Measurements from ENCODE around the gene FFAR1.

The FFAR1 gene

GRCh38 chr19:35392742-35393715 is 45.3 kb downstream of the FFAR1 start:
- no peak for DNase-seq (ENCODE audit: low read depth)

GRCh38 chr19:35395382-35396199 is 47.9 kb downstream of the FFAR1 start:
- DNase-seq (ENCODE audit: low read depth) = no peak

GRCh38 chr19:35396240-35396885 is 48.7 kb downstream of the FFAR1 start:
- DNase-seq (ENCODE audit: low read depth) = no peak

- no peak for DNase-seq (ENCODE audit: low read depth)
These were observed 49.4 kb downstream of the FFAR1 start for GRCh38 chr19:35397064-35397463.
